ENCODE data around the gene TJP3. TPM values are rescaled to one million over a fixed set of nuclear protein-coding genes. Genes with fewer than 3 reads are reported as not detected.

TJP3 gene
- total and polyA plus RNA-seq, 10 of the 15 experiments (the other 5 are each of a cell fraction or from before 2014, with no cell fraction given) = 0.04 to 1.2 (median 0.29) TPM; not detected in 6

- no peak for TF ChIP-seq TBL1XR1 (IDR thresholded peaks at IDR 0.05; ENCODE audit: low read depth, low read length)
- intact Hi-C loops (cut with micrococcal nuclease; ENCODE audit: unreplicated experiment) = no loop called here
- peaks cover 21% of the 10 kb centered on the region for H3K4me1 ChIP-seq (ENCODE audit: control insufficient read depth, insufficient read depth, low read length)
- ChIA-PET CTCF (interaction anchor here (0.7 to 1.5 kb wide), 2 partner anchors 14 to 18 kb away, joined by 3 to 8 read pairs; no protein-coding TSS in a partner anchor), RAD21 (ENCODE audit: unreplicated experiment) (no interaction called here), POLR2A (interaction anchor here (0.6 kb wide), 1 partner anchor 116 kb away, joined by 4 read pairs; no protein-coding TSS in a partner anchor), SMC1A (ENCODE audit: uncharacterized antibody, unreplicated experiment) (no interaction called here)
- no peak overlapping the region for H3K4me2 ChIP-seq (ENCODE audit: control insufficient read depth, insufficient read depth)
- ATAC-seq (no peak), DNase-seq (ENCODE audit: low read depth, low spot score) (no peak), FAIRE-seq (no peak)
- H3K9me3 ChIP-seq (replicated peaks; ENCODE audit: control insufficient read depth, insufficient read depth, low read length) = no peaks in the 10 kb centered on the region
- no peak overlapping the region for H3K9ac ChIP-seq (ENCODE audit: control insufficient read depth, insufficient read depth, low read length)
- no peak overlapping the region for H2AFZ ChIP-seq (ENCODE audit: control insufficient read depth, low read depth, low read length)
- H3K27me3 ChIP-seq (replicated peaks in 1 of 2; ENCODE audit: control insufficient read depth in 2 of 2, insufficient read depth in 2 of 2, low read length in 1 of 2) = no peaks in the 10 kb centered on the region
- peaks cover 0 to 2% of the 10 kb centered on the region in 2 experiments; a peak in 2 of 4 replicates for H3K36me3 ChIP-seq (ENCODE audit: control insufficient read depth in 2 of 2, insufficient read depth in 2 of 2, low read length in 1 of 2)
- H3K79me2 ChIP-seq (ENCODE audit: control insufficient read depth, insufficient read depth, low read length) = no peaks in the 10 kb centered on the region
- no TSS peak for BruUV-seq (replicated peaks)
- no peak overlapping the region for H3K4me3 ChIP-seq
- no peak overlapping the region; the same call in 1 of the 2 replicates for H3K27ac ChIP-seq (ENCODE audit: control insufficient read depth, insufficient read depth)
- in situ Hi-C loops (cut with MboI) = loop anchor here (10.0 kb wide), 1 partner anchor 535 kb away; no protein-coding TSS in a partner anchor
- H4K20me1 ChIP-seq (ENCODE audit: control insufficient read depth, insufficient read depth) = no peaks in the 10 kb centered on the region; the same call in 1 of the 2 replicates
- 84% methylated on average over 28 of the region's 33 CpGs for WGBS (ENCODE audit: insufficient coverage, insufficient replicate concordance, low lambda C conversion rate, missing lambda C conversion rate)
Measured at GRCh38 chr19:3669947-3670795, 38.0 kb upstream of the TJP3 start.

- H3K4me1 ChIP-seq (ENCODE audit: control insufficient read depth, insufficient read depth, low read length) = peaks cover 15% of the 10 kb centered on the region
- ChIA-PET POLR2A (interaction anchor here (0.6 to 1.0 kb wide), 2 partner anchors 18 to 117 kb away, joined by 3 to 4 read pairs; no protein-coding TSS in a partner anchor), SMC1A (ENCODE audit: uncharacterized antibody, unreplicated experiment) (no interaction called here), RAD21 (ENCODE audit: unreplicated experiment) (no interaction called here), CTCF (interaction anchor here (0.7 to 1.7 kb wide), 3 partner anchors 13 to 20 kb away, joined by 3 to 8 read pairs (median 4); no protein-coding TSS in a partner anchor)
- peaks cover 0 to 2% of the 10 kb centered on the region in 2 experiments; a peak in 2 of 4 replicates for H3K36me3 ChIP-seq (ENCODE audit: control insufficient read depth in 2 of 2, insufficient read depth in 2 of 2, low read length in 1 of 2)
- H3K79me2 ChIP-seq (ENCODE audit: control insufficient read depth, insufficient read depth, low read length) = no peaks in the 10 kb centered on the region
- DNase-seq (ENCODE audit: low read depth, low spot score) (no peak), FAIRE-seq (no peak), ATAC-seq (peak; percentile 70)
- no peaks in the 10 kb centered on the region; the same call in none of the 2 replicates for H4K20me1 ChIP-seq (ENCODE audit: control insufficient read depth, insufficient read depth)
- BruUV-seq (replicated peaks) = no TSS peak
- intact Hi-C loops (cut with micrococcal nuclease; ENCODE audit: unreplicated experiment) (no loop called here), in situ Hi-C loops (cut with MboI) (no loop called here)
- H3K4me2 ChIP-seq (ENCODE audit: control insufficient read depth, insufficient read depth) = peak overlapping the region; percentile 75
- H3K27ac ChIP-seq (ENCODE audit: control insufficient read depth, insufficient read depth) = peak overlapping the region; percentile 28; the same call in 1 of the 2 replicates
- peak overlapping the region; percentile 35; the same call in 1 of the 2 replicates for H3K9ac ChIP-seq (ENCODE audit: control insufficient read depth, insufficient read depth, low read length)
- H3K27me3 ChIP-seq (replicated peaks in 1 of 2; ENCODE audit: control insufficient read depth in 2 of 2, insufficient read depth in 2 of 2, low read length in 1 of 2) = no peaks in the 10 kb centered on the region
- H3K4me3 ChIP-seq = no peak overlapping the region; the same call in 1 of the 2 replicates
- peak overlapping the region; percentile 29; the same call in 1 of the 2 replicates for H2AFZ ChIP-seq (ENCODE audit: control insufficient read depth, low read depth, low read length)
- no peaks in the 10 kb centered on the region for H3K9me3 ChIP-seq (replicated peaks; ENCODE audit: control insufficient read depth, insufficient read depth, low read length)
- 7% methylated on average over 44 of the region's 45 CpGs for WGBS (ENCODE audit: insufficient coverage, insufficient replicate concordance, low lambda C conversion rate, missing lambda C conversion rate)
- TF ChIP-seq TBL1XR1 (IDR thresholded peaks at IDR 0.05; ENCODE audit: low read depth, low read length) (peak; percentile 56; the same call in 1 of the 2 replicates), TCF12 (IDR thresholded peaks at IDR 0.05; ENCODE audit: low read depth, low read length) (0 out of 2 replicates have a peak, but pooled peaks have one; percentile 12), SP1 (IDR thresholded peaks at IDR 0.05; ENCODE audit: low read depth, low read length) (peak; percentile 22), MTA2 (IDR thresholded peaks at IDR 0.05; ENCODE audit: low read depth) (no peak), CUX1 (IDR thresholded peaks at IDR 0.05; ENCODE audit: insufficient replicate concordance, low read depth, low read length) (no peak), BACH1 (IDR thresholded peaks at IDR 0.05; ENCODE audit: borderline replicate concordance) (peak; percentile 98), MEF2B (IDR thresholded peaks at IDR 0.05; ENCODE audit: partially characterized antibody, poor library complexity, severe bottlenecking) (no peak)
Measured at GRCh38 chr19:3670796-3671679, 37.1 kb upstream of the TJP3 start.

All from GM12878 (cell line).